ENCODE measurements around the gene TBP. TPM values are rescaled to one million over a fixed set of nuclear protein-coding genes. Genes with fewer than 3 reads are reported as not detected.
"Not testable (repeated sequence)": the region's sequence is repeated elsewhere in the genome, so short reads cannot be mapped to it uniquely, and the experiment has no call there.

Gene TBP
- 16.0 and 20.4 TPM in 2 replicates for total RNA-seq
- long read RNA-seq, transcript TBP-202 (8 exons, 1,903 nt), result major isoform, 5 of 20 reads
- long read RNA-seq, partial matches to known transcripts, result 3 of 20 reads
- long read RNA-seq, other reads (novel, unspliced or antisense), result 7 of 20 reads

GRCh38 chr6:170554013-170554795 lies at the start of gene TBP:
Gene TBP, plus strand, starts transcription at chr6:170554369. Its CDS starts 2,661 bp downstream, at chr6:170557030.
- Mint-ChIP-seq H3K9me3 (ENCODE audit: unreplicated experiment) (no peaks in the 10 kb centered on the region), H3K4me1 (ENCODE audit: unreplicated experiment) (peaks cover 22% of the 10 kb centered on the region), H3K27ac (ENCODE audit: unreplicated experiment) (no peak within 1 kb of the TSS), H3K36me3 (ENCODE audit: unreplicated experiment) (peaks cover 7% of the 10 kb centered on the region), H3K4me3 (ENCODE audit: unreplicated experiment) (no peak within 1 kb of the TSS), H3K27me3 (ENCODE audit: unreplicated experiment) (no peaks in the 10 kb centered on the region)
- no peak for TF ChIP-seq CTCF (IDR thresholded peaks at IDR 0.05)
- peak; percentile 97 for DNase-seq (ENCODE audit: extremely low spot score, unreplicated experiment)

GRCh38 chr6:170504479-170504878 lies 49.7 kb upstream of the TBP start:
- H3K4me1 Mint-ChIP-seq (ENCODE audit: unreplicated experiment), result no peaks in the 10 kb centered on the region
- H3K9me3 Mint-ChIP-seq (ENCODE audit: unreplicated experiment), result peaks cover 5% of the 10 kb centered on the region
- no peak overlapping the region for H3K4me3 Mint-ChIP-seq (ENCODE audit: unreplicated experiment)
- DNase-seq (ENCODE audit: extremely low spot score, unreplicated experiment), result no peak
- H3K27ac Mint-ChIP-seq (ENCODE audit: unreplicated experiment), result no peak overlapping the region
- TF ChIP-seq CTCF (IDR thresholded peaks at IDR 0.05), result no peak
- no peaks in the 10 kb centered on the region for H3K36me3 Mint-ChIP-seq (ENCODE audit: unreplicated experiment)
- peaks cover 13% of the 10 kb centered on the region for H3K27me3 Mint-ChIP-seq (ENCODE audit: unreplicated experiment)

GRCh38 chr6:170505306-170505705 lies 48.9 kb upstream of the TBP start:
- H3K4me1 Mint-ChIP-seq (ENCODE audit: unreplicated experiment), result no peaks in the 10 kb centered on the region
- H3K27ac Mint-ChIP-seq (ENCODE audit: unreplicated experiment), result no peak overlapping the region
- no peak overlapping the region for H3K4me3 Mint-ChIP-seq (ENCODE audit: unreplicated experiment)
- H3K36me3 Mint-ChIP-seq (ENCODE audit: unreplicated experiment), result no peaks in the 10 kb centered on the region
- peaks cover 5% of the 10 kb centered on the region for H3K9me3 Mint-ChIP-seq (ENCODE audit: unreplicated experiment)
- TF ChIP-seq CTCF (IDR thresholded peaks at IDR 0.05), result no peak
- peaks cover 13% of the 10 kb centered on the region for H3K27me3 Mint-ChIP-seq (ENCODE audit: unreplicated experiment)
- no peak for DNase-seq (ENCODE audit: extremely low spot score, unreplicated experiment)

- no peak for DNase-seq (ENCODE audit: extremely low spot score, unreplicated experiment)
- H3K36me3 Mint-ChIP-seq (ENCODE audit: unreplicated experiment), result no peaks in the 10 kb centered on the region
- no peak for TF ChIP-seq CTCF (IDR thresholded peaks at IDR 0.05)
- no peak overlapping the region for H3K4me3 Mint-ChIP-seq (ENCODE audit: unreplicated experiment)
- H3K4me1 Mint-ChIP-seq (ENCODE audit: unreplicated experiment), result no peaks in the 10 kb centered on the region
- H3K9me3 Mint-ChIP-seq (ENCODE audit: unreplicated experiment), result peaks cover under 1% of the 10 kb centered on the region
- H3K27me3 Mint-ChIP-seq (ENCODE audit: unreplicated experiment), result peaks cover 19% of the 10 kb centered on the region
- H3K27ac Mint-ChIP-seq (ENCODE audit: unreplicated experiment), result no peak overlapping the region
Measured at GRCh38 chr6:170506446-170506845, 47.7 kb upstream of the TBP start.

GRCh38 chr6:170507728-170508127 lies 46.4 kb upstream of the TBP start:
- DNase-seq (ENCODE audit: extremely low spot score, unreplicated experiment); H3K36me3 Mint-ChIP-seq (ENCODE audit: unreplicated experiment); H3K9me3 Mint-ChIP-seq (ENCODE audit: unreplicated experiment); H3K4me3 Mint-ChIP-seq (ENCODE audit: unreplicated experiment); H3K4me1 Mint-ChIP-seq (ENCODE audit: unreplicated experiment); H3K27ac Mint-ChIP-seq (ENCODE audit: unreplicated experiment): not testable (repeated sequence)
- peaks cover 22% of the 10 kb centered on the region for H3K27me3 Mint-ChIP-seq (ENCODE audit: unreplicated experiment)

GRCh38 chr6:170508275-170508674 lies 45.9 kb upstream of the TBP start:
- H3K27ac Mint-ChIP-seq (ENCODE audit: unreplicated experiment), result not testable (repeated sequence)

GRCh38 chr6:170508892-170509722 lies 45.1 kb upstream of the TBP start:
- not testable (repeated sequence) for DNase-seq (ENCODE audit: extremely low spot score, unreplicated experiment); H3K4me3 Mint-ChIP-seq (ENCODE audit: unreplicated experiment); H3K27ac Mint-ChIP-seq (ENCODE audit: unreplicated experiment); H3K36me3 Mint-ChIP-seq (ENCODE audit: unreplicated experiment); H3K9me3 Mint-ChIP-seq (ENCODE audit: unreplicated experiment); H3K4me1 Mint-ChIP-seq (ENCODE audit: unreplicated experiment)
- peaks cover 26% of the 10 kb centered on the region for H3K27me3 Mint-ChIP-seq (ENCODE audit: unreplicated experiment)

More at GRCh38 chr6:170508275-170508674, 45.9 kb upstream of the TBP start:
- H3K4me1 Mint-ChIP-seq (ENCODE audit: unreplicated experiment); DNase-seq (ENCODE audit: extremely low spot score, unreplicated experiment); H3K36me3 Mint-ChIP-seq (ENCODE audit: unreplicated experiment); H3K9me3 Mint-ChIP-seq (ENCODE audit: unreplicated experiment); H3K4me3 Mint-ChIP-seq (ENCODE audit: unreplicated experiment): not testable (repeated sequence)
- peaks cover 25% of the 10 kb centered on the region for H3K27me3 Mint-ChIP-seq (ENCODE audit: unreplicated experiment)
